MCF 10A (cell line): ENCODE measurements around the gene SLC25A31. TPM values are rescaled to one million over a fixed set of nuclear protein-coding genes. Genes with fewer than 3 reads are reported as not detected.
A peak's percentile ranks its signal among the peaks of the same experiment; 100 is the strongest.

ENCODE experiments used
- BruUV-seq: library from RNA; stranded (reverse); fragments of 400-500 nt; replicated peaks from 2 replicates; lab custom pipeline; 2021; lab: Mats Ljungman, UMichigan
- CTCF ChIA-PET: fragments of 300-600 bp; sonication (Branson Sonifier 250); formaldehyde crosslinking; extraction: SDS; loops from one replicate; lab custom pipeline; 2021; ENCODE audit warnings: antibody characterized with exemption, inconsistent platforms; lab: Yijun Ruan, JAX
- POLR2A ChIA-PET: fragments of 300-600, 350-650 bp; sonication (Branson Sonifier 250); formaldehyde crosslinking; extraction: SDS; loops from one replicate; lab custom pipeline; 2020; ENCODE audit warnings: antibody characterized with exemption, inconsistent platforms; lab: Yijun Ruan, JAX
- DNase-seq: peaks from one replicate; pipeline ENCODE4 v3.0.0-alpha.2; 2018; ENCODE audit not compliant: unreplicated experiment
- H3K27ac Mint-ChIP-seq: one replicate; pipeline ENCODE4 v1.8.0; 2022; ENCODE audit warnings: mild to moderate bottlenecking, low read depth, mixed read lengths; ENCODE audit not compliant: unreplicated experiment
- H3K27me3 Mint-ChIP-seq: one replicate; pipeline ENCODE4 v1.8.0; 2022; ENCODE audit warnings: mixed read lengths; ENCODE audit not compliant: insufficient read depth, unreplicated experiment
- H3K36me3 Mint-ChIP-seq: one replicate; pipeline ENCODE4 v1.8.0; 2022; ENCODE audit warnings: mild to moderate bottlenecking, moderate library complexity, mixed read lengths; ENCODE audit not compliant: insufficient read depth, unreplicated experiment
- H3K4me1 Mint-ChIP-seq: one replicate; pipeline ENCODE4 v1.8.0; 2022; ENCODE audit warnings: mixed read lengths; ENCODE audit not compliant: insufficient read depth, unreplicated experiment
- H3K4me3 Mint-ChIP-seq: one replicate; pipeline ENCODE4 v1.8.0; 2022; ENCODE audit warnings: mild to moderate bottlenecking, moderate library complexity, mixed read lengths; ENCODE audit not compliant: unreplicated experiment
- H3K9me3 Mint-ChIP-seq: one replicate; pipeline ENCODE4 v1.8.0; 2022; ENCODE audit warnings: mixed read lengths; ENCODE audit not compliant: unreplicated experiment
- intact Hi-C: fragments of 100-400 bp; cut with micrococcal nuclease; formaldehyde crosslinking; loops from 2 replicates; pipeline ENCODE4 v1.14.1; 2022
- total RNA-seq: library from RNA; stranded (reverse); gene quantifications from 2 replicates; pipeline ENCODE4 v1.2.3, GENCODE V29; 2022
- TF ChIP-seq, protein P1 (sequence below): fragments of 200-600 bp; IDR thresholded peaks from one replicate; pipeline ENCODE4 v1.8.0; 2022; ENCODE audit warnings: antibody characterized with exemption, mild to moderate bottlenecking; ENCODE audit not compliant: unreplicated experiment

Gene SLC25A31
- total RNA-seq, 1 experiment from 2014 or later = not detected

DNA sequence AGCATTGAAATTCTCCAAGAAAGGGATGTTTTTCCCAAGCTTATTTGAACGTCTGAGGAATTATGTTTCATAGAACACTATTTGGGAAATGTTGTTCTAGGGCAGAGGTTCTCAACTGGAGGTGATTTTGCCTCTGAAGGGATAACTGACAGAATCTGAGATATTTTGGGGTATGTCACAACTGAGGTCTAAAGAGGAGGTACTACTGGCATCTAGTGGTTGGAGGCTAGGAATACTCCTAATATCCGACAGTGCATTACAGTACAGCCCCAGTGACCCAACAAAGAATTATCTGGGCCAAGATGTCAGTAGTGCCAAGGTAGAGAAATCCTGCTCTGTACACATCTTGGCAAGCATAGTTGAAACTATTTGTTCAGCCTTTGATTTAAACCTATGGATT lies 58.3 kb downstream of the SLC25A31 start:
- CTCF ChIA-PET = interaction anchor here (0.6 to 1.3 kb wide), 6 partner anchors 13 to 710 kb away, joined by 3 to 4 read pairs (median 3); no protein-coding TSS in a partner anchor
- Mint-ChIP-seq H3K27ac (peak overlapping the region; percentile 46), H3K4me3 (no peak overlapping the region), H3K36me3 (peaks cover 6% of the 10 kb centered on the region), H3K9me3 (no peaks in the 10 kb centered on the region), H3K4me1 (peaks cover 24% of the 10 kb centered on the region), H3K27me3 (no peaks in the 10 kb centered on the region)
- TF ChIP-seq, protein P1, sequence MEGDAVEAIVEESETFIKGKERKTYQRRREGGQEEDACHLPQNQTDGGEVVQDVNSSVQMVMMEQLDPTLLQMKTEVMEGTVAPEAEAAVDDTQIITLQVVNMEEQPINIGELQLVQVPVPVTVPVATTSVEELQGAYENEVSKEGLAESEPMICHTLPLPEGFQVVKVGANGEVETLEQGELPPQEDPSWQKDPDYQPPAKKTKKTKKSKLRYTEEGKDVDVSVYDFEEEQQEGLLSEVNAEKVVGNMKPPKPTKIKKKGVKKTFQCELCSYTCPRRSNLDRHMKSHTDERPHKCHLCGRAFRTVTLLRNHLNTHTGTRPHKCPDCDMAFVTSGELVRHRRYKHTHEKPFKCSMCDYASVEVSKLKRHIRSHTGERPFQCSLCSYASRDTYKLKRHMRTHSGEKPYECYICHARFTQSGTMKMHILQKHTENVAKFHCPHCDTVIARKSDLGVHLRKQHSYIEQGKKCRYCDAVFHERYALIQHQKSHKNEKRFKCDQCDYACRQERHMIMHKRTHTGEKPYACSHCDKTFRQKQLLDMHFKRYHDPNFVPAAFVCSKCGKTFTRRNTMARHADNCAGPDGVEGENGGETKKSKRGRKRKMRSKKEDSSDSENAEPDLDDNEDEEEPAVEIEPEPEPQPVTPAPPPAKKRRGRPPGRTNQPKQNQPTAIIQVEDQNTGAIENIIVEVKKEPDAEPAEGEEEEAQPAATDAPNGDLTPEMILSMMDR = no peak
- intact Hi-C loops = no loop called here
- POLR2A ChIA-PET = interaction anchor here (0.7 to 1.6 kb wide), 4 partner anchors 13 to 272 kb away, joined by 3 to 7 read pairs (median 4); partner anchors contain the start of genes ABHD18 and MFSD8
- DNase-seq = peak; percentile 27
- BruUV-seq = no TSS peak

DNA sequence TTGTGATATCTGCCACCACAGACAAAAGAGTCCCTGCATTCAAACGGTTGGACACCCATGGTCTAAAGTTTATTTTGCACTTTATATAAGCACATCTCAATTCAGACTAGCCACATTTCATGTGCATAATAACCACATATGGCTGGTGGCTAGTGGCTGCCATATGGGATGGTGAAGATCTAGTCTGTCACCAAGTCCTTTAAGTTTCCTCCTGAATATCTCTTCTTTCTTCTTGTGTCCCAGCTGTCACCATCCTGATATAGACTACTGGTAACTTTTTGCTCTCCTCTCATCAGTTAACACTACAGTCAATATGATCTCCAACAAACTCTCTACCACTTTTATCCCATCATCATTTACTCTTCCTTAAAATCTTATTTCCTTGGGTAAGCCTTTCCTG lies 61.2 kb downstream of the SLC25A31 start:
- CTCF ChIA-PET = no interaction called here
- TF ChIP-seq, protein P1 = no peak
- Mint-ChIP-seq H3K9me3 (no peaks in the 10 kb centered on the region), H3K4me3 (no peak overlapping the region), H3K4me1 (peaks cover 24% of the 10 kb centered on the region), H3K27ac (no peak overlapping the region), H3K36me3 (peaks cover 17% of the 10 kb centered on the region), H3K27me3 (no peaks in the 10 kb centered on the region)
- intact Hi-C loops = no loop called here
- no peak for DNase-seq
- BruUV-seq = no TSS peak
- POLR2A ChIA-PET = interaction anchor here (0.7 kb wide), 1 partner anchor 9 kb away, joined by 3 read pairs; the partner anchor contains the start of gene HSPA4L

DNA sequence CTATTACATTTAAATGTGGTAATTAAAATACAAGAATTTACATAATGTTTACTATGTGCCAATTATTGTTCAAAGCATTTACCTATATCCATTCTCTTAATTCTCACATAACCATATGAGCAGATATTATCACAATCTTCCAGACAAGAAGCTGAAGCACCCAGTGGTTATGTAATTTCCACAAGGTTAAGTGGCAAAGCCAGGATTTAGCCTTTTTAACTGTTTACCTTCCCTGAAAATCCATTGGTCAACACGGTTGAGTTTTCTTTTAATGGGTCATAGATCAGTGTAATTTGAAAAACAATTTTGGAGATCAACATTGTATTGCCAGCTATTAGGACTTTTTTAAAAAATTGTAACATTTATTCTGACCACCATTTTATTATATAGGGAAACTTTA lies 63.3 kb downstream of the SLC25A31 start:
- no peaks in the 10 kb centered on the region for H3K27me3 Mint-ChIP-seq
- no peak for DNase-seq
- no peaks in the 10 kb centered on the region for H3K9me3 Mint-ChIP-seq
- H3K27ac Mint-ChIP-seq = no peak overlapping the region
- no peak overlapping the region for H3K4me3 Mint-ChIP-seq
- ChIA-PET CTCF (no interaction called here), POLR2A (interaction anchor here (1.1 to 1.4 kb wide), 2 partner anchors 9 to 12 kb away, joined by 3 to 6 read pairs; no protein-coding TSS in a partner anchor)
- H3K36me3 Mint-ChIP-seq = peaks cover 29% of the 10 kb centered on the region
- intact Hi-C loops = no loop called here
- H3K4me1 Mint-ChIP-seq = peaks cover 21% of the 10 kb centered on the region
- no TSS peak for BruUV-seq
- TF ChIP-seq, protein P1 = no peak

DNA sequence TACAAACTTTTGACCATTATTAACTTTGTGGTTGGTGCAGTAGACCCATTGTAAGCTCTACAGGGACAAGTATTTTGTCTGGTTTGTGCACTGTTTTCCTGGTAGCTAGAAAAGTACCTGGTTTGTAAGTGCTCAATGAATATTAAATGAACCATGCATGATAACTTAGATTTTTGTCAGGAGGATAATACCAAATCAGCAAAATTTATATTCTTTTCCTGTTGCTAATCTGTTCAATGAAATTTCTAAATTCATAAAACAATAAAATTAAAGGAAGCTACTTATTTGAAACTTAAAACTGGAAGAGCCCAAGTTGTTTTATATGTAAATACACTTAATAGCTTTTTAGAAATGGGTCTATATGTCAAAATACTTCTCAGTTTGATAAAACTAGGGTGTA lies 69.5 kb downstream of the SLC25A31 start:
- ChIA-PET POLR2A (interaction anchor here (3.8 kb wide), 1 partner anchor 16 kb away, joined by 25 read pairs; no protein-coding TSS in a partner anchor), CTCF (interaction anchor here (0.8 kb wide), 1 partner anchor 19 kb away, joined by 6 read pairs; no protein-coding TSS in a partner anchor)
- Mint-ChIP-seq H3K27ac (no peak overlapping the region), H3K4me1 (no peaks in the 10 kb centered on the region), H3K4me3 (no peak overlapping the region), H3K27me3 (no peaks in the 10 kb centered on the region), H3K9me3 (no peaks in the 10 kb centered on the region), H3K36me3 (peaks cover 68% of the 10 kb centered on the region)
- TF ChIP-seq, protein P1 = no peak
- BruUV-seq = no TSS peak
- intact Hi-C loops = no loop called here
- no peak for DNase-seq
